Hepatocyte (in vitro differentiated cells): Measurements from ENCODE around the gene A3GALT2. TPM values are rescaled to one million over a fixed set of nuclear protein-coding genes. Genes with fewer than 3 reads are reported as not detected.

ENCODE experiments used
- DNase-seq: peaks from one replicate; pipeline ENCODE4 v3.0.0-alpha.2; 2016; ENCODE audit warnings: low spot score
- H2AFZ ChIP-seq: fragments of 200-600 bp; sonication (generic); 2 replicates; pipeline ENCODE4 v1.6.0; 2016; ENCODE audit warnings: antibody characterized with exemption, mild to moderate bottlenecking
- H3K27ac ChIP-seq: fragments of 200-600 bp; sonication (generic); 2 replicates; pipeline ENCODE4 v1.5.1; 2016; ENCODE audit warnings: mild to moderate bottlenecking
- H3K27me3 ChIP-seq: fragments of 200-600 bp; sonication (generic); 2 replicates; pipeline ENCODE4 v1.6.1; 2016
- H3K36me3 ChIP-seq: fragments of 200-600 bp; sonication (generic); replicated peaks from 2 replicates; pipeline ENCODE4 v1.5.1; 2016; ENCODE audit warnings: low read depth; ENCODE audit not compliant: insufficient read depth
- H3K4me1 ChIP-seq: fragments of 200-600 bp; sonication (generic); 2 replicates; pipeline ENCODE4 v1.5.1; 2016; ENCODE audit warnings: mild to moderate bottlenecking, moderate library complexity; ENCODE audit not compliant: insufficient read depth
- H3K4me2 ChIP-seq: fragments of 200-600 bp; sonication (generic); 2 replicates; pipeline ENCODE4 v1.6.0; 2016
- H3K4me3 ChIP-seq: fragments of 200-600 bp; sonication (generic); 2 replicates; pipeline ENCODE4 v1.5.1; 2016; ENCODE audit warnings: mild to moderate bottlenecking
- H3K79me2 ChIP-seq: fragments of 200-600 bp; sonication (generic); 2 replicates; pipeline ENCODE4 v1.6.0; 2017; ENCODE audit warnings: mild to moderate bottlenecking
- H3K9me2 ChIP-seq: fragments of 200-600 bp; sonication (generic); replicated peaks from 2 replicates; pipeline ENCODE4 v1.6.0; 2017; ENCODE audit warnings: mild to moderate bottlenecking; ENCODE audit not compliant: insufficient read depth
- H3K9me3 ChIP-seq: fragments of 200-600 bp; sonication (generic); 2 replicates; pipeline ENCODE4 v1.5.1; 2016; ENCODE audit warnings: low read depth, mild to moderate bottlenecking
- H4K20me1 ChIP-seq: fragments of 200-600 bp; sonication (generic); 2 replicates; pipeline ENCODE4 v1.6.0; 2016; ENCODE audit warnings: mild to moderate bottlenecking; ENCODE audit not compliant: insufficient read depth, poor library complexity, severe bottlenecking
- EZH2 ChIP-seq: fragments of 200-600 bp; sonication (generic); IDR thresholded peaks from 2 replicates; pipeline ENCODE4 v1.6.1; 2016; ENCODE audit warnings: antibody characterized with exemption, mild to moderate bottlenecking, borderline replicate concordance
- EZH2phosphoT487 ChIP-seq: fragments of 200-600 bp; sonication (generic); IDR thresholded peaks from one replicate; pipeline ENCODE4 v1.6.1; 2018; ENCODE audit warnings: antibody characterized with exemption, mild to moderate bottlenecking, low read depth, moderate library complexity; ENCODE audit not compliant: unreplicated experiment, severe bottlenecking
- WGBS: methylation state at CpG from one replicate; pipeline ENCODE4 v1.1.6; 2016; ENCODE audit warnings: low lambda C conversion rate; ENCODE audit errors: missing lambda C conversion rate; 5-methylcytosine and 5-hydroxymethylcytosine counted together
- polyA plus RNA-seq: library from polyadenylated mRNA; unstranded; fragments of >200 nt; fragmentation: Nextera tagmentation; extraction: Ambion mirVana; gene quantifications from 2 replicates; pipeline ENCODE4 v1.2.1, GENCODE V29; 2016
- total RNA-seq: library from RNA; depleted of rRNA; stranded (reverse); fragments of >200 nt; gene quantifications from 2 replicates; pipeline ENCODE4 v1.2.3, GENCODE V29; 2014
- TF ChIP-seq, protein P1 (sequence below): fragments of 200-600 bp; sonication (generic); IDR thresholded peaks from 2 replicates; pipeline ENCODE4 v1.5.1; 2016; ENCODE audit warnings: antibody characterized with exemption, mild to moderate bottlenecking; ENCODE audit not compliant: poor library complexity

A3GALT2 gene
- total and polyA plus RNA-seq, 2 experiments from 2014 or later = not detected

DNA sequence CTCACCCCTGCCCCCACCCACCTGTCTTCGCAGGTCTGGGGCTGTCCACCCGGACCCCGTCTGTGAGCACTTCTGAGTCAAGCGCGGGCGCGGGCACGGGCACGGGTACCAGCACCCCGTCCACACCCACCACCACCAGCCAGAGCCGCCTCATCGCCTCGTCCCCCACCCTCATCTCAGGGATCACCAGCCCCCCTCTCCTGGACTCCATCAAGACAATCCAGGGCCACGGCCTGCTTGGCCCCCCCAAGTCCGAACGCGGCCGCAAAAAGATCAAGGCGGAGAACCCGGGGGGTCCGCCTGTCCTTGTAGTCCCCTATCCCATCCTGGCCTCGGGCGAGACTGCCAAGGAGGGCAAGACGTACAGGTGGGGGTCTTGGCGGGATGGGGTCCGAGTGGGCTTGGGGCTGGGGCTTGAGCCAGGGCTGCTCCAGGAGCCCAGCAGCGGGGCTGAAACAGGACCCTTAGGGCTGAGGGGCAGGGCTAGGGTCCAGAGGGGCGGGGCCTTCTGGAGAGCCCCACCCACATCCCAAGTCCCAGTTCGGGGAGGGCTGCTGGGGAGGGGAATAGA is 40.7 kb downstream of the A3GALT2 start:
- Histone ChIP-seq H3K4me2 (no peak overlapping the region), H2AFZ (no peak overlapping the region), H3K9me3 (no peaks in the 10 kb centered on the region), H3K27ac (no peak overlapping the region), H3K27me3 (no peaks in the 10 kb centered on the region), H3K79me2 (peaks cover 4% of the 10 kb centered on the region), H3K4me3 (no peak overlapping the region), H3K9me2 (no peaks in the 10 kb centered on the region), H3K4me1 (no peaks in the 10 kb centered on the region), H3K36me3 (no peaks in the 10 kb centered on the region), H4K20me1 (peaks cover 11% of the 10 kb centered on the region)
- DNase-seq = no peak
- WGBS = over 99% methylated on average over 22 of the region's 29 CpGs
- no peak for TF ChIP-seq EZH2phosphoT487
- TF ChIP-seq EZH2 = no peak
- TF ChIP-seq, protein P1, sequence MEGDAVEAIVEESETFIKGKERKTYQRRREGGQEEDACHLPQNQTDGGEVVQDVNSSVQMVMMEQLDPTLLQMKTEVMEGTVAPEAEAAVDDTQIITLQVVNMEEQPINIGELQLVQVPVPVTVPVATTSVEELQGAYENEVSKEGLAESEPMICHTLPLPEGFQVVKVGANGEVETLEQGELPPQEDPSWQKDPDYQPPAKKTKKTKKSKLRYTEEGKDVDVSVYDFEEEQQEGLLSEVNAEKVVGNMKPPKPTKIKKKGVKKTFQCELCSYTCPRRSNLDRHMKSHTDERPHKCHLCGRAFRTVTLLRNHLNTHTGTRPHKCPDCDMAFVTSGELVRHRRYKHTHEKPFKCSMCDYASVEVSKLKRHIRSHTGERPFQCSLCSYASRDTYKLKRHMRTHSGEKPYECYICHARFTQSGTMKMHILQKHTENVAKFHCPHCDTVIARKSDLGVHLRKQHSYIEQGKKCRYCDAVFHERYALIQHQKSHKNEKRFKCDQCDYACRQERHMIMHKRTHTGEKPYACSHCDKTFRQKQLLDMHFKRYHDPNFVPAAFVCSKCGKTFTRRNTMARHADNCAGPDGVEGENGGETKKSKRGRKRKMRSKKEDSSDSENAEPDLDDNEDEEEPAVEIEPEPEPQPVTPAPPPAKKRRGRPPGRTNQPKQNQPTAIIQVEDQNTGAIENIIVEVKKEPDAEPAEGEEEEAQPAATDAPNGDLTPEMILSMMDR = no peak

DNA sequence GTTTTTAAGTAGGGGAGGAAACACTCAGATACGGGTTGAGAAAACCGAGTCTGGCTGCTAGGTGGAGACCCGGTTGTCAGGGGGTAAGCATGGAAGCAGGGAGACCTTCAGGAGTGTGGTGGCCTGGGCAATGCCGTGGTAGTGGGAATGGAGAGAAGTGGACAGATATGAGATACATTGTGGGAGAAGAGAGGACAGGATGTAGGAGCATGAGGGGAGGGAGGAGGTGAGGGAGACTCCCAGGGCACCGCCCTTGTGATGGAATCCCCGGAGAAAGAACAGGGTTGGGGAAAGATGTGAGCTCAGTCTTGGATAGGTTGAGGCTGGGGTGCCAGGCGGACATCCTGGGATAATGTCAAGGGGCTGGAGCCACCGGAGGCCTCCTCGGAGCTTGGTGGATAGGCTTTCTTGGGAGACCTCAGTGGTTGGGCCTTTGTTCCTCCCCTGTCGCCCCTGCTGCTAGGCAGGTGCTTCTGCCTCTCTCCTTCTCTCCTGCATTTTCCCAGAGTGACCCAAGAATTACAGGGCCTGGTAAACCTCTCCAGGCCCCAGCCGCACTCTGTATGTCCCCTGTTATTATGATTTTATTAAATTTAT is 43.3 kb downstream of the A3GALT2 start:
- H3K9me2 ChIP-seq = no peaks in the 10 kb centered on the region
- H3K9me3 ChIP-seq = no peaks in the 10 kb centered on the region
- DNase-seq = no peak
- H2AFZ ChIP-seq = no peak overlapping the region
- H3K4me3 ChIP-seq = no peak overlapping the region
- peaks cover 26% of the 10 kb centered on the region for H3K79me2 ChIP-seq
- H3K27ac ChIP-seq = no peak overlapping the region
- no peak overlapping the region for H3K4me2 ChIP-seq
- no peaks in the 10 kb centered on the region for H3K4me1 ChIP-seq
- TF ChIP-seq EZH2 = no peak
- TF ChIP-seq, protein P1 = no peak
- TF ChIP-seq EZH2phosphoT487 = no peak
- no peaks in the 10 kb centered on the region for H3K27me3 ChIP-seq
- peaks cover 32% of the 10 kb centered on the region for H4K20me1 ChIP-seq
- WGBS = 95% methylated on average over 11 of the region's 11 CpGs
- no peaks in the 10 kb centered on the region for H3K36me3 ChIP-seq

DNA sequence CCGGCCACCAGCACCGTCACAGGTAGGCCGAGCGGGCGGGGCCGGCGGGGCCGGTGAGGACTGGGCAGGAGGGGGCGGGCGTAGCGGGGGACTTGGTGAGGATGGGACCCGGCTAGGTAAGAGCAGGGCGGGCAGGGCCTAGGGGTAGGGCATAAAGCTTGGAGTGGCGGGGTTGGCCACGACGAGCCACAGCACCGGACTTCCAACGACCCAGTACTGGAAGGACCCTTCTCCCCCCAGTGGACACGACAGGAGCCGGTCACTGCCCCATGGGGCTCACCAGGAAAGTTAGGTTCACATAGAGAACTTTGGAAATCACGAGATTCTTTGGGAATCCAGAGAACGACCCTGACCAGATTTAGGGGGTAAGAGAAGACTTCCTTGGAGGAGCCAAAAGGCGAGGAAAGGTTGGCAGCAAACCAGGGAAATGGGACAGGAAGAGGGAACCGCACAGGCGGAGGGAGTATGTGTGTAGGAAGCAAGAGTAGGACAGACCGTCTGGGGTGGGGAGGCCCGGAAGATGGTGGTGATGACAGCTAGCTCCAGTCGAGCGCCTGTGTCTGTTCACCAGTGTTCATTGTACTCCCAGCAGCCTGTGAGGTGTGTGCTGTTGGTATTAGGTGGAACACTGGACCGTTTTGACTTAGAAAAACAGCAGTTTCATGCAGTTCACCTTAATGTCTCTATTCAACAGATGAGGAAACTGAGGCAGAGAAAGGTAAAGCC is 44.2 kb downstream of the A3GALT2 start:
- Histone ChIP-seq H3K36me3 (no peaks in the 10 kb centered on the region), H3K4me1 (no peaks in the 10 kb centered on the region)
- 94% methylated on average over 18 of the region's 30 CpGs for WGBS

More for the DNA sequence above, 44.2 kb downstream of the A3GALT2 start:
- no peak overlapping the region for H2AFZ ChIP-seq
- no peak overlapping the region for H3K27ac ChIP-seq
- H3K9me3 ChIP-seq = no peaks in the 10 kb centered on the region
- no peaks in the 10 kb centered on the region for H3K9me2 ChIP-seq
- H3K4me2 ChIP-seq = no peak overlapping the region
- no peak for DNase-seq
- TF ChIP-seq EZH2 (no peak), EZH2phosphoT487 (no peak)
- TF ChIP-seq, protein P1 = no peak
- H3K79me2 ChIP-seq = peaks cover 33% of the 10 kb centered on the region
- H3K4me3 ChIP-seq = no peak overlapping the region
- no peaks in the 10 kb centered on the region for H3K27me3 ChIP-seq
- peaks cover 38% of the 10 kb centered on the region for H4K20me1 ChIP-seq
